Esophagus muscularis mucosa (tissue), 3 donors: ENCODE measurements around the gene LTBP1.

Experiments used
- POLR2A ChIP-seq: fragments of 450-650 bp; IDR thresholded peaks from one replicate; pipeline ENCODE4 v1.6.1; 2017; ENCODE audit warnings: antibody characterized with exemption, moderate library complexity, mild to moderate bottlenecking, low read depth
- POLR2AphosphoS5 ChIP-seq, 2 donors: sonication (generic); formaldehyde crosslinking; IDR thresholded peaks; one replicate each; pipeline ENCODE4 v1.6.1; 2017; ENCODE audit warnings: antibody characterized with exemption in 2 of 2
- TF ChIP-seq, protein P1 (sequence below), 3 experiments: fragments of 200-600 bp in 2 of 3; fragments of 450-650 bp in 1 of 3; sonication (generic) in 2 of 3; IDR thresholded peaks; one replicate each; pipeline ENCODE4 v1.5.1; 2017 to 2019; ENCODE audit warnings: antibody characterized with exemption in 3 of 3, mild to moderate bottlenecking in 2 of 3, moderate library complexity in 1 of 3

DNA sequence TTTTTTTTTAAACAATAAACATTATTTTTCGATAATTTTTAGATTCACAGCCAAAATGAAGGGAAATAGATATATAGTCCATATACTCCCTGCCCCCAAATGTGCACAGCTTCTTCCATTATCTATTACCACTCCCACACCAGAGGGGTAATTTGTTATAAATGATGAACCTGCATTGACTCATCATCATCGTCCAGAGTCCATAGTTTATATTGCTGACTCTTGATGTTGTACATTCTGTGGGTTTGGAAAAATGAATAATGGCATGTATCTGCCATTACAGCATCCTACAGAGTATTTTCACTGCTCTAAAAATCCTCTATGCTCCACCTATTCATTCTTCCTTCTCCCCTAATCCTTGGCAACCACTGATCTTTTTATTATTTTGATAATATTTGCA lies 121.5 kb downstream of the LTBP1 start:
- TF ChIP-seq, protein P1, sequence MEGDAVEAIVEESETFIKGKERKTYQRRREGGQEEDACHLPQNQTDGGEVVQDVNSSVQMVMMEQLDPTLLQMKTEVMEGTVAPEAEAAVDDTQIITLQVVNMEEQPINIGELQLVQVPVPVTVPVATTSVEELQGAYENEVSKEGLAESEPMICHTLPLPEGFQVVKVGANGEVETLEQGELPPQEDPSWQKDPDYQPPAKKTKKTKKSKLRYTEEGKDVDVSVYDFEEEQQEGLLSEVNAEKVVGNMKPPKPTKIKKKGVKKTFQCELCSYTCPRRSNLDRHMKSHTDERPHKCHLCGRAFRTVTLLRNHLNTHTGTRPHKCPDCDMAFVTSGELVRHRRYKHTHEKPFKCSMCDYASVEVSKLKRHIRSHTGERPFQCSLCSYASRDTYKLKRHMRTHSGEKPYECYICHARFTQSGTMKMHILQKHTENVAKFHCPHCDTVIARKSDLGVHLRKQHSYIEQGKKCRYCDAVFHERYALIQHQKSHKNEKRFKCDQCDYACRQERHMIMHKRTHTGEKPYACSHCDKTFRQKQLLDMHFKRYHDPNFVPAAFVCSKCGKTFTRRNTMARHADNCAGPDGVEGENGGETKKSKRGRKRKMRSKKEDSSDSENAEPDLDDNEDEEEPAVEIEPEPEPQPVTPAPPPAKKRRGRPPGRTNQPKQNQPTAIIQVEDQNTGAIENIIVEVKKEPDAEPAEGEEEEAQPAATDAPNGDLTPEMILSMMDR (IDR thresholded peaks at IDR 0.05), result no peak
- TF ChIP-seq POLR2A (no peak), POLR2AphosphoS5 (IDR thresholded peaks at IDR 0.05) (no peak)
